BLaER1 (cell line): ENCODE results near the gene HOXC11.

Experiments
- H3K27ac ChIP-seq: shearing (Covaris generic); formaldehyde crosslinking; 2 replicates; pipeline ENCODE4 v1.8.1; 2022
- H3K27me3 ChIP-seq: shearing (Covaris generic); formaldehyde crosslinking; 2 replicates; pipeline ENCODE4 v1.8.1; 2022
- H3K36me3 ChIP-seq: shearing (Covaris generic); formaldehyde crosslinking; 2 replicates; pipeline ENCODE4 v1.8.1; 2022
- H3K4me1 ChIP-seq: shearing (Covaris generic); formaldehyde crosslinking; 2 replicates; pipeline ENCODE4 v1.8.1; 2022
- H3K4me2 ChIP-seq: shearing (Covaris generic); formaldehyde crosslinking; 2 replicates; pipeline ENCODE4 v1.8.1; 2022
- H3K4me3 ChIP-seq: shearing (Covaris generic); formaldehyde crosslinking; 2 replicates; pipeline ENCODE4 v1.8.1; 2022
- H3K9ac ChIP-seq: shearing (Covaris generic); formaldehyde crosslinking; 2 replicates; pipeline ENCODE4 v1.8.1; 2022
- H3K9me3 ChIP-seq: shearing (Covaris generic); formaldehyde crosslinking; 2 replicates; pipeline ENCODE4 v1.8.1; 2022
- H4K20me1 ChIP-seq: shearing (Covaris generic); formaldehyde crosslinking; 2 replicates; pipeline ENCODE4 v1.8.1; 2022
- Cebpa-rat ChIP-seq: shearing (Covaris generic); IDR thresholded peaks from 2 replicates; pipeline ENCODE4 v1.8.1; 2022

The HOXC11 gene

DNA sequence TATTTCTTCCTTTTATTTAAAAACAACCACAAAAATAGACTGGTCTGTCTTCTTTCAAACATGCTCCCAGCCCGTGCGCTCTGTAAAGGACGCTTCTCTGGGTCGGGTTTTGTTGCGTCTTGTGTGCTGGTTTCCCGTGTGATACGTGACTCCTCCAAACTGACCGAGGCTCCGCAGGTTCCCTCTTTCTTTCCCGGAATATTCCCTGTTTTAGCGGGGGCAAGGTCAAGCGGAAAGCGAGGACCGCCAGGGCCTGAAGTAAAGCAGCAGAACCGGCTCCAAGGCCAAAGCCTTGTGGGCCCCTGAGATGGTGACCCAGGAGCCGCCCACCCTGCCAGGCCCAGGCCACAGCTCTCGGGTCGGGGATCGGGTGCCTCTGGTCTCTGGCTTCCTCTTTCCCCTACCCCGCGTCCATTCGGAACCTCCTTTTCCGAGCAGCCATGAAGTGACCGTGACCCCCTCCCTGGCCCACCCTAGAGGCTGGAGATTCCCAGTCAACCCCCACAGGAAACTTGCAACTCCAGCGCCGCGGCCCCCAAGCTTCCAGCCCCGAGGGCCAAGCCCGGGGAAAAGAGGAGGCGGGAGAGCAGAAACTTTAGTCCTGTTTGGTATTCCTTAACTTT lies 11.1 kb downstream of the HOXC11 start:
- no peaks in the 10 kb centered on the region for H3K4me1 ChIP-seq
- peaks cover 16% of the 10 kb centered on the region; the same call in 1 of the 2 replicates for H3K9me3 ChIP-seq
- H4K20me1 ChIP-seq, result peaks cover 93% of the 10 kb centered on the region
- H3K27me3 ChIP-seq, result peaks cover 100% of the 10 kb centered on the region
- H3K9ac ChIP-seq, result no peak overlapping the region
- no peak overlapping the region for H3K4me2 ChIP-seq
- H3K27ac ChIP-seq, result no peak overlapping the region
- no peak overlapping the region for H3K4me3 ChIP-seq
- no peaks in the 10 kb centered on the region for H3K36me3 ChIP-seq
- TF ChIP-seq Cebpa-rat, result no peak

DNA sequence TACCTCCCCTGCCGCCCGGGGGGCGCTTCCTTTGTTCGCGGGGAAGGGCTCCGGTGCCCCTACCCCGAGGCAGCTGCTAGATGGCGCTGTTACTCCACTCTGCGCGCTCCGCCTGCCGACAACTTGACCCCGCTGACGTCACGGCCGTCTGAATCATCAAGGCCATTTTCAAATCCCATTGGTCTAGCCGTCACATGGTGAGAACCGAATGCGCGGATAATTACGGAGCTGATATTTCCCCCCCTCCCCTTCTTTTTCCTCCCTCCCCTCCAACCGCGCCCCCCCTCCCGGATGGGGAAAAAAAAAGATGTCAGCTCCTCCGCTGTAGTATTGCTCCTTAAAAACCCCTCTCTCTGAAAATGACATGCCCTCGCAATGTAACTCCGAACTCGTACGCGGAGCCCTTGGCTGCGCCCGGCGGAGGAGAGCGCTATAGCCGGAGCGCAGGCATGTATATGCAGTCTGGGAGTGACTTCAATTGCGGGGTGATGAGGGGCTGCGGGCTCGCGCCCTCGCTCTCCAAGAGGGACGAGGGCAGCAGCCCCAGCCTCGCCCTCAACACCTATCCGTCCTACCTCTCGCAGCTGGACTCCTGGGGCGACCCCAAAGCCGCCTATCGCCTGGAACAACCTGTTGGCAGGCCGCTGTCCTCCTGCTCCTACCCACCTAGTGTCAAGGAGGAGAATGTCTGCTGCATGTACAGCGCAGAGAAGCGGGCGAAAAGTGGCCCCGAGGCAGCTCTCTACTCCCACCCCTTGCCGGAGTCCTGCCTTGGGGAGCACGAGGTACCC lies 12.2 kb downstream of the HOXC11 start, which contains the start of gene HOXC10:
Gene HOXC10, plus strand, starts transcription at position 246 of the 791 bp plus-strand sequence. Its CDS starts 114 bp downstream, at position 360.
- no peaks in the 10 kb centered on the region for H3K36me3 ChIP-seq
- H3K4me1 ChIP-seq, result no peaks in the 10 kb centered on the region
- TF ChIP-seq Cebpa-rat, result no peak
- no peak within 1 kb of the TSS for H3K4me3 ChIP-seq
- no peak within 1 kb of the TSS for H3K4me2 ChIP-seq
- H3K27me3 ChIP-seq, result peaks cover 100% of the 10 kb centered on the region
- no peak within 1 kb of the TSS for H3K27ac ChIP-seq
- H3K9me3 ChIP-seq, result peaks cover 16% of the 10 kb centered on the region; the same call in 1 of the 2 replicates
- H4K20me1 ChIP-seq, result peaks cover 93% of the 10 kb centered on the region
- H3K9ac ChIP-seq, result no peak within 1 kb of the TSS

DNA sequence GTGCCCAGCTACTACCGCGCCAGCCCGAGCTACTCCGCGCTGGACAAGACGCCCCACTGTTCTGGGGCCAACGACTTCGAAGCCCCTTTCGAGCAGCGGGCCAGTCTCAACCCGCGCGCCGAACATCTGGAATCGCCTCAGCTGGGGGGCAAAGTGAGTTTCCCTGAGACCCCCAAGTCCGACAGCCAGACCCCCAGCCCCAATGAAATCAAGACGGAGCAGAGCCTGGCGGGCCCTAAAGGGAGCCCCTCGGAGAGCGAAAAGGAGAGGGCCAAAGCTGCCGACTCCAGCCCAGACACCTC lies 12.7 kb downstream of the HOXC11 start:
- Histone ChIP-seq H4K20me1 (peaks cover 93% of the 10 kb centered on the region), H3K4me3 (no peak overlapping the region), H3K9ac (no peak overlapping the region), H3K9me3 (peaks cover 16% of the 10 kb centered on the region; the same call in 1 of the 2 replicates), H3K27me3 (peaks cover 100% of the 10 kb centered on the region), H3K4me1 (no peaks in the 10 kb centered on the region), H3K27ac (no peak overlapping the region), H3K36me3 (no peaks in the 10 kb centered on the region), H3K4me2 (no peak overlapping the region)
- TF ChIP-seq Cebpa-rat, result no peak

DNA sequence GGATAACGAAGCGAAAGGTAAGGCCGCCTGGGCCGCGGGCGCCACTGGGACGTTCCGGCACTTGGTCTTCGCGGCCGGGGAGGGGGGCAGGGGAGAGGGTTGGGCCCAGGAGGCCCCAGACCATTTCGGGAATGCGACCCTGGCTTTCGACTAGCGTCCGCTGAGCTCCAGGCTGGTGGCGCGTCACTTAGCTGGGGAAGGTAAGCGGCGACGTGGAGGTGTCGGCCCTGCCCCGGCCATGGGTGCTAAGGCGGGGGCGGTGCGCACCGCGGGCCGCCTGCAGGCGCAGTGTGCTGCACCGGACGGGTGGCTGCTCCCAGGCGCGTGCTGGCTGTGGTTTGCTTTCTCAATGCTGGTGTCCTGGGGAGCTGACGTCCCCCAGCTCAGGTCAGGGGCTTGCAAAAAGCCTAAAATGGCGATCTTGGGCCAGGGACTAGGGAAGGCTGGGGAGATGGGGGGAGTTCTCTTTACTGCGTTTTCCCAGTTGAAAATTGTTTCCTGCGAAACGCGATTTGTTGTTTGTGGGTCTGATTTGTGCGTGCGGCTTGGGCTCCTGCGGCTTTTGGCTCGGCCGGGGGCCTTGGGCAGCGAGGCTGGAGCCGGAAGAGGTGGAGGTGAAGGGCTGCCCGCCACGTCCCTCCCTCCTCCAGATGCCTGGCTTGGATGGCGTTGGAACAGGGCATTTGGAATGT lies 13.2 kb downstream of the HOXC11 start:
- Histone ChIP-seq H3K4me3 (no peak overlapping the region), H3K36me3 (no peaks in the 10 kb centered on the region), H3K27ac (no peak overlapping the region), H3K4me1 (no peaks in the 10 kb centered on the region), H4K20me1 (peaks cover 93% of the 10 kb centered on the region), H3K4me2 (no peak overlapping the region), H3K9ac (no peak overlapping the region), H3K9me3 (peaks cover 16% of the 10 kb centered on the region; the same call in 1 of the 2 replicates), H3K27me3 (peaks cover 100% of the 10 kb centered on the region)
- TF ChIP-seq Cebpa-rat, result no peak

DNA sequence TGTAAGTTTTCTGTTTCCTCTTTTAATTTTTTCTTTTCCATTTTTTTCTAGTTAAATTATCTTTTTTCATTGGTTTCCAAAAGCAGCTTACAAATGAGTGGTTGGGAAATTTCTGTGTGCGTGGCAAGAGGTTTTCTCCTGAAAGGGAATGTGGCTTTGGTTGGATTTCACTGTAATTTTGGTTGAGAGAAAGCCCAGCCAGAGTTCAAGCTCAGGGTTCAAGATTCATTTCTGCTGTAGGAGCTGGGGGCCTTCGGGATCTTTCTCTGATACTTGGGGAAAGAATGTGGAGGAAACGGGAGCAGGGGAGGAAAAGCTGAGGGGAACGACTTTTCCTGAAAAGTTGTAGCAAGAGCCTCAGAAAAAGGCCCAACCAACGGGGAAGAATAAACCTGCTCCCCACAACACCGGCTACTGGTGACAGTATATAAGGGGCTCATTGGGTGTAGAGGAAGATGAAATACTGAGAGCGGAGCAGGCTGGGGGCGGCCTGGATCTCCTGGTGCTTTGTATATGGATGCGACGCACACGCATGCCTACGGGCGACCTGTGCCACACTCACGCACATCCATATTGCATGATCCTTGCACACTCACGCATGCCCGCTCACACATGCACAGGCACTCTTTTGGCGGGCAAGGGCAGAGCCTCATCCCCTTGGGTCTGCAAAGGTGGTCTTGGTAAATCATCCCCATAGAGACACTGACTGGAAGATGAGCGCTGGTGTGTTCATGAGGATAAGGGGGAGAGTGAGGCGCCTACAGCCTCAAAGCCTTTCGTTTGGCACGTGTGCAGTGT lies 14.0 kb downstream of the HOXC11 start:
- no peak for TF ChIP-seq Cebpa-rat
- Histone ChIP-seq H3K4me2 (no peak overlapping the region), H3K9me3 (peaks cover 13% of the 10 kb centered on the region; the same call in 1 of the 2 replicates), H3K9ac (no peak overlapping the region), H3K4me3 (no peak overlapping the region), H3K36me3 (no peaks in the 10 kb centered on the region), H3K4me1 (no peaks in the 10 kb centered on the region), H3K27ac (no peak overlapping the region), H3K27me3 (peaks cover 100% of the 10 kb centered on the region), H4K20me1 (peaks cover 93% of the 10 kb centered on the region)

DNA sequence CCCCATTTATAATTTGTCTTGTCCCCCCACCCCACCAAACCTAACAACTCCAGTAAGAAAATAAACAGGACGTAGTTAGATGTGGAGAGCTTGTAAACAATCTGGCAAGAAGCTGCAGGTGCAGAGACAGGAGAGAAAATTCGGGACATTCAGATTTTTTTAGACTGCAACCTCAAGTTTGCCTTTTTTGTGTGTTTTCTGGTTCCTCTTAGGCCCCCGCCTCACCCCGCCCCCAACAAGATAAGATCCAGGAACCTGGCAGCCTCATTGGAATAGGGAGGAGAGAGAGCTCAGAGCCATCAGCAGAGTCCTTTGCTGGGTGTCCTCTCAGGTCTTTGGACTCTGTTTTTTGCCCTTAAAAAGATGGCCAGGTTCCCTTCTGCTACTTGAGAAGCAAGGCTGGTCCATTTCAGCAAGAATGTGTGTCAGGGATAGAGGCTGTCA lies 14.9 kb downstream of the HOXC11 start:
- H3K4me3 ChIP-seq, result no peak overlapping the region
- H4K20me1 ChIP-seq, result peaks cover 93% of the 10 kb centered on the region
- no peak for TF ChIP-seq Cebpa-rat
- H3K27ac ChIP-seq, result no peak overlapping the region
- no peak overlapping the region for H3K4me2 ChIP-seq
- no peak overlapping the region for H3K9ac ChIP-seq
- no peaks in the 10 kb centered on the region for H3K36me3 ChIP-seq
- H3K9me3 ChIP-seq, result peaks cover 11% of the 10 kb centered on the region; the same call in 1 of the 2 replicates
- H3K27me3 ChIP-seq, result peaks cover 100% of the 10 kb centered on the region
- no peaks in the 10 kb centered on the region for H3K4me1 ChIP-seq

DNA sequence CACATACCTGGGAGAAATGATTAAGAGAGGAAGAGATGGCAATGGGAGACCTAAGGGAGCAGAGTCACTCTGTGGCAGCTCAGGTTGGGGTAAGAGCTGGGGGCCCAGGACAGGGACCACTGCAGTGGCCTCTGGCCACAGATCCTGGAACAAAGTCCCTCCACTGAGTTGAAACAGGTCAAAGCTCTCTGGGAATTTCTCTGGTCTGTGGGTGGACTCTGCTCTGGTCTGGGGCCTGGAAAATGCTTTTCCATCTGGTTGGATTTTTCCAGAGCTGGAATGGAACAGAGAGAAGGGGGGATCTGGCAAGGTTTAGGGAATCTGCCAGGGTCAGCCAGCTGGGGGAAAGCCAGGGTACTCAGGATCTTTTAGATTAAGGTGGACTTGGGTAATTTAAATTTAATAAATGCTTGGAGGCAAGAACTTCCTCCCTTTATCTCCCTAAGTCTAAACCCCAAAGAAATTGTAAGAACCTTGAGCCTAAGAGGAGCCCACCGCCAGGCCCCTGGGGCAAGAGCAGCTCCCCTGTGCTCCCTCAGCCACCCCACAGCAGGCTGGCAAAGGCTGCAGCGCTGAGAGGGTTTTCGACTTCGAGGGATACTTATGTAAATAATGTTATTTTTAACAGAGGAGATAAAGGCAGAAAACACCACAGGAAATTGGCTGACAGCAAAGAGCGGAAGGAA lies 15.8 kb downstream of the HOXC11 start:
- Histone ChIP-seq H3K27me3 (peaks cover 100% of the 10 kb centered on the region), H3K4me3 (no peak overlapping the region), H3K36me3 (no peaks in the 10 kb centered on the region), H3K27ac (no peak overlapping the region), H3K4me1 (no peaks in the 10 kb centered on the region), H3K4me2 (no peak overlapping the region), H3K9me3 (peaks cover 11% of the 10 kb centered on the region; the same call in 1 of the 2 replicates), H4K20me1 (peaks cover 93% of the 10 kb centered on the region), H3K9ac (no peak overlapping the region)
- TF ChIP-seq Cebpa-rat, result no peak

DNA sequence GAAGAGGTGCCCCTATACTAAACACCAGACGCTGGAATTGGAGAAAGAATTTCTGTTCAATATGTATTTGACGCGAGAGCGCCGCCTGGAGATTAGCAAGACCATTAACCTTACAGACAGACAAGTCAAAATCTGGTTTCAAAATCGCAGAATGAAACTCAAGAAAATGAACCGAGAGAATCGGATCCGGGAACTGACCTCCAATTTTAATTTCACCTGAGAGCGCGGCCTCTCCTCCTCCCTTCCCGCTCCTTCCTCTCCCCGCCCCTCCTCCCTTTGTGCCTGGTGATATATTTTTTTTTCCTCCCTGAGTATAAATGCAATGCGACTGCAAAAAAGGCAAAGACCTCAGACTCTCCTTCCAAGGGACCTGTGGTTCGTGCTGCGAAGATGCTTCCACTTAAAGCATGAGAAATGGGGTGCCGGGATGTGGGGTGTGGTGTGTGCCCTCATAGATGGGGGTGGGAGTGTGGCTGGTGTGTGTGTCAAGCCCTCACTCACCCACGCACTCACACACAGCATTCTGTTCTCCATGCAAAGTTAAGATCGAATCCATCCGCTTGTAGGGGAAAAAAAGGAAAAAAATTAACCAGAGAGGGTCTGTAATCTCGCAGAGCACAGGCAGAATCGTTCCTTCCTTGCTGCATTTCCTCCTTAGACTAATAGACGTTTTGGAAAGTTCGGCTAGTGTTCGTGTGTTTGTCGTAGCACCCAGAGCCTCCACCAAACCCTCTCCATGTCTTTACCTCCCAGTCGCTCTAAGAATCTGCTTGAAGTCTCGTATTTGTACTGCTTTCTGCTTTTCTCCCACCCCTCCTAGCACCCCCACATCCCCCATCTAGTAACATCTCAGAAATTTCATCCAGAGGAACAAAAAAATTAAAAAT lies 16.5 kb downstream of the HOXC11 start:
- H3K27ac ChIP-seq, result no peak overlapping the region
- H3K9ac ChIP-seq, result no peak overlapping the region
- no peaks in the 10 kb centered on the region for H3K4me1 ChIP-seq
- no peak overlapping the region for H3K4me2 ChIP-seq
- TF ChIP-seq Cebpa-rat, result no peak
- no peaks in the 10 kb centered on the region for H3K36me3 ChIP-seq
- peaks cover 11% of the 10 kb centered on the region; the same call in 1 of the 2 replicates for H3K9me3 ChIP-seq
- peaks cover 100% of the 10 kb centered on the region for H3K27me3 ChIP-seq
- peaks cover 94% of the 10 kb centered on the region for H4K20me1 ChIP-seq
- H3K4me3 ChIP-seq, result no peak overlapping the region
